Caco-2 (cell line): ENCODE data around the gene MAD2L2. TPM values are rescaled to one million over a fixed set of nuclear protein-coding genes. Genes with fewer than 3 reads are reported as not detected.

Experiments
- BruUV-seq: library from RNA; stranded (reverse); fragments of 400-500 nt; replicated peaks from 2 replicates; lab custom pipeline; 2021; lab: Mats Ljungman, UMichigan
- CTCF ChIA-PET: fragments of 300-600 bp; sonication (Branson Sonifier 250); formaldehyde crosslinking; loops from one replicate; lab custom pipeline; 2022; ENCODE audit warnings: antibody characterized with exemption; lab: Charles Lee
- POLR2A ChIA-PET: fragments of 300-600 bp; sonication (Branson Sonifier 250); formaldehyde crosslinking; loops from one replicate; lab custom pipeline; 2022; ENCODE audit warnings: antibody characterized with exemption; lab: Charles Lee
- DNase-seq, 2 experiments: peaks; one replicate each; pipeline versions ENCODE4 v3.0.0 to v3.0.0-alpha.2; 2020 to 2022
- H3K27me3 ChIP-seq: replicated peaks from 2 replicates; pipeline ENCODE4 v1.6.0; 2011; ENCODE audit warnings: low read length; ENCODE audit not compliant: control insufficient read depth, insufficient read depth
- H3K36me3 ChIP-seq: 2 replicates; pipeline ENCODE4 v1.5.1; 2011; ENCODE audit warnings: low read length; ENCODE audit not compliant: control insufficient read depth, insufficient read depth
- H3K4me1 ChIP-seq: fragments of 250-450 bp; sonication (Bioruptor Pico); 2 replicates; pipeline ENCODE4 v1.5.1; 2020; ENCODE audit warnings: mild to moderate bottlenecking
- H3K4me3 ChIP-seq: 2 replicates; pipeline ENCODE4 v1.5.1; 2011; ENCODE audit warnings: low read depth, mild to moderate bottlenecking, control low read depth, low read length
- H3K9me3 ChIP-seq: fragments of 250-450 bp; sonication (Bioruptor Pico); 2 replicates; pipeline ENCODE4 v1.5.1; 2020; ENCODE audit warnings: mild to moderate bottlenecking, moderate library complexity
- H3K27ac Mint-ChIP-seq: one replicate; pipeline ENCODE4 v1.8.0; 2022; ENCODE audit warnings: mixed read lengths; ENCODE audit not compliant: unreplicated experiment
- H3K27me3 Mint-ChIP-seq: one replicate; pipeline ENCODE4 v1.8.0; 2022; ENCODE audit warnings: mixed read lengths; ENCODE audit not compliant: insufficient read depth, unreplicated experiment
- H3K36me3 Mint-ChIP-seq: one replicate; pipeline ENCODE4 v1.8.0; 2022; ENCODE audit warnings: mild to moderate bottlenecking, mixed read lengths; ENCODE audit not compliant: insufficient read depth, unreplicated experiment
- H3K4me1 Mint-ChIP-seq: one replicate; pipeline ENCODE4 v1.8.0; 2022; ENCODE audit warnings: low read depth, mixed read lengths; ENCODE audit not compliant: unreplicated experiment
- H3K4me3 Mint-ChIP-seq: one replicate; pipeline ENCODE4 v1.8.0; 2022; ENCODE audit warnings: mild to moderate bottlenecking, moderate library complexity, mixed read lengths; ENCODE audit not compliant: unreplicated experiment
- H3K9me3 Mint-ChIP-seq: one replicate; pipeline ENCODE4 v1.8.0; 2022; ENCODE audit warnings: mixed read lengths; ENCODE audit not compliant: unreplicated experiment
- intact Hi-C: fragments of 100-400 bp; cut with micrococcal nuclease; formaldehyde crosslinking; loops from one replicate; pipeline ENCODE4 v1.10.0; 2022; ENCODE audit not compliant: unreplicated experiment
- total RNA-seq: library from RNA; stranded (reverse); gene quantifications from 2 replicates; pipeline ENCODE4 v1.2.3, GENCODE V29; 2022
- TF ChIP-seq, protein P1 (sequence below), 2 experiments: fragments of 200-600 bp in 1 of 2; IDR thresholded peaks; 1 replicate in 1 of 2; 2 replicates in 1 of 2; pipeline versions ENCODE4 v1.5.1 to v1.8.0; 2011 to 2022; ENCODE audit warnings: antibody characterized with exemption in 1 of 2, control low read depth in 1 of 2, inconsistent platforms in 1 of 2, low read depth in 1 of 2, low read length in 1 of 2, mild to moderate bottlenecking in 1 of 2, moderate library complexity in 1 of 2; ENCODE audit not compliant: insufficient read depth in 1 of 2, severe bottlenecking in 1 of 2, unreplicated experiment in 1 of 2

Gene MAD2L2
- total RNA-seq, 1 experiment from 2014 or later: 49.9 TPM

DNA sequence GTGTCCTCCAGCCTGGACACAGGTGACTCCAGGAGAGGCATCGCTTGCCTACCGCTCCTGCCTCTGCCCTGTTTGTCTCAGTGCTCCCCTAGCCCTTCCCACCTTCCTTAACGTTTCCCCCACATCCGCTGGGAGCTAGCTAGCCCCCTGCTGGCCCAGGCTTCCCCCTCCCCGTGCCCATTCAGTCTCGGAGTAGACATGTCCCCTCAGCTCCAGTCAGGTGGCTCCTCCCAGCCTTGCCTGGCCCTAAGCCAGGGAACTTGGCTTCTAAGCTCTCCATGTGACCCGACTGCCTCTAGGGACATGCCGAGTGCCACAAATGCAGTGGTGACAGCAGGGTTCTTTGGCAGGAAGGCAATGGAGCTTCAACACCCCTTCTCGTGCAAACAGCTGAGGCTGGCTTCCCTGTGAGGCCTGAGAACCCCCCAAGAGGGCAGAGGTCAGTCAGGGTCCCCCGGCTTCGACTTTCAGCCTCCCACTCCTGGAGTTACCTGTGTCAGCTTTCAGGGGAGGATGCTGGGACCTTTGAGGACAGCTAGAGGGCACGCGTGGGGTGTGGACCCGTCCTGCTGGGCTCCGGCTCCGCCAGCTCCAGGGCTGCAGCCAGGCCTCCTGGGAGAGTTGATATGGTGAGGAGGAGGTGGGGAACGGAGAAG is 26.8 kb upstream of the MAD2L2 start:
- H3K4me3 Mint-ChIP-seq: no peak overlapping the region
- H3K36me3 Mint-ChIP-seq: no peaks in the 10 kb centered on the region
- Histone ChIP-seq H3K9me3 (no peaks in the 10 kb centered on the region), H3K27me3 (no peaks in the 10 kb centered on the region; the same call in none of the 2 replicates), H3K4me3 (no peak overlapping the region), H3K4me1 (no peaks in the 10 kb centered on the region), H3K36me3 (no peaks in the 10 kb centered on the region)
- ChIA-PET CTCF (interaction anchor here (1.3 to 1.8 kb wide), 2 partner anchors 11 to 44 kb away, joined by 3 to 9 read pairs; partner anchors contain the start of gene FBXO6), POLR2A (no interaction called here)
- TF ChIP-seq, protein P1, sequence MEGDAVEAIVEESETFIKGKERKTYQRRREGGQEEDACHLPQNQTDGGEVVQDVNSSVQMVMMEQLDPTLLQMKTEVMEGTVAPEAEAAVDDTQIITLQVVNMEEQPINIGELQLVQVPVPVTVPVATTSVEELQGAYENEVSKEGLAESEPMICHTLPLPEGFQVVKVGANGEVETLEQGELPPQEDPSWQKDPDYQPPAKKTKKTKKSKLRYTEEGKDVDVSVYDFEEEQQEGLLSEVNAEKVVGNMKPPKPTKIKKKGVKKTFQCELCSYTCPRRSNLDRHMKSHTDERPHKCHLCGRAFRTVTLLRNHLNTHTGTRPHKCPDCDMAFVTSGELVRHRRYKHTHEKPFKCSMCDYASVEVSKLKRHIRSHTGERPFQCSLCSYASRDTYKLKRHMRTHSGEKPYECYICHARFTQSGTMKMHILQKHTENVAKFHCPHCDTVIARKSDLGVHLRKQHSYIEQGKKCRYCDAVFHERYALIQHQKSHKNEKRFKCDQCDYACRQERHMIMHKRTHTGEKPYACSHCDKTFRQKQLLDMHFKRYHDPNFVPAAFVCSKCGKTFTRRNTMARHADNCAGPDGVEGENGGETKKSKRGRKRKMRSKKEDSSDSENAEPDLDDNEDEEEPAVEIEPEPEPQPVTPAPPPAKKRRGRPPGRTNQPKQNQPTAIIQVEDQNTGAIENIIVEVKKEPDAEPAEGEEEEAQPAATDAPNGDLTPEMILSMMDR (IDR thresholded peaks at IDR 0.05; ENCODE audit: insufficient read depth in 1 of 2, low read depth in 1 of 2, low read length in 1 of 2, severe bottlenecking in 1 of 2, unreplicated experiment in 1 of 2): no peak
- no peak overlapping the region for H3K27ac Mint-ChIP-seq
- H3K4me1 Mint-ChIP-seq: peaks cover 4% of the 10 kb centered on the region
- no TSS peak for BruUV-seq
- no peaks in the 10 kb centered on the region for H3K9me3 Mint-ChIP-seq
- intact Hi-C loops: no loop called here
- H3K27me3 Mint-ChIP-seq: peaks cover 4% of the 10 kb centered on the region
- no peak for DNase-seq

DNA sequence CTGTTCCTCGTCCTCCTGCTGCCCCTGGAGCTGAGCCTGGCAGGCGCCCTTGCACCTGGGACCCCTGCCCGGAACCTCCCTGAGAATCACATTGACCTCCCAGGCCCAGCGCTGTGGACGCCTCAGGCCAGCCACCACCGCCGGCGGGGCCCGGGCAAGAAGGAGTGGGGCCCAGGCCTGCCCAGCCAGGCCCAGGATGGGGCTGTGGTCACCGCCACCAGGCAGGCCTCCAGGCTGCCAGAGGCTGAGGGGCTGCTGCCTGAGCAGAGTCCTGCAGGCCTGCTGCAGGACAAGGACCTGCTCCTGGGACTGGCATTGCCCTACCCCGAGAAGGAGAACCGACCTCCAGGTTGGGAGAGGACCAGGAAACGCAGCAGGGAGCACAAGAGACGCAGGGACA is 25.3 kb upstream of the MAD2L2 start:
- H3K27ac Mint-ChIP-seq: no peak overlapping the region
- H3K27me3 Mint-ChIP-seq: peaks cover 4% of the 10 kb centered on the region
- Histone ChIP-seq H3K9me3 (no peaks in the 10 kb centered on the region), H3K4me1 (no peaks in the 10 kb centered on the region), H3K4me3 (no peak overlapping the region), H3K36me3 (no peaks in the 10 kb centered on the region), H3K27me3 (no peaks in the 10 kb centered on the region; the same call in none of the 2 replicates)
- no peaks in the 10 kb centered on the region for H3K9me3 Mint-ChIP-seq
- H3K4me1 Mint-ChIP-seq: peaks cover 4% of the 10 kb centered on the region
- no peak for DNase-seq
- ChIA-PET CTCF (no interaction called here), POLR2A (no interaction called here)
- no peak overlapping the region for H3K4me3 Mint-ChIP-seq
- TF ChIP-seq, protein P1 (IDR thresholded peaks at IDR 0.05; ENCODE audit: insufficient read depth in 1 of 2, low read depth in 1 of 2, low read length in 1 of 2, severe bottlenecking in 1 of 2, unreplicated experiment in 1 of 2): no peak
- intact Hi-C loops: no loop called here
- H3K36me3 Mint-ChIP-seq: no peaks in the 10 kb centered on the region
- BruUV-seq: no TSS peak

DNA sequence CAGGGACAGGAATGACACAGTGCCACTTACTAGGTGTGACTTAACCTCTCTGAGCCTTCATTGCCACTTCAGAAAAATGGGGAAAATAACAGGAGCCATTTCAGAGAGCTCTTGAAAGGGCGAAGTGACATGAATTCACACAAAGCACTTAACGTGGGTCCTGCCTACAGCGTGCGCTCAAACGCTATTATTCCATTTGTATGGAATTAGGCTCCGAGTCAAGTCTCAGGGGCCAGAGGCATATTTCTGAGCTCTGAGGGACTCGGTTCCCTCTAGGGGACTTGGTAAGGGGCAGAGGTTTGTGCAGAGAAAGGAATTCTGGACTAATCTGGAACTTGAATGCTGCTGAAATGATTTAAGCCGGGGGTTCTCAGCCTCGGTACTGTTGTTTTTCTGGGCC is 24.6 kb upstream of the MAD2L2 start:
- DNase-seq: no peak
- Histone ChIP-seq H3K9me3 (no peaks in the 10 kb centered on the region), H3K4me1 (no peaks in the 10 kb centered on the region), H3K36me3 (no peaks in the 10 kb centered on the region), H3K27me3 (no peaks in the 10 kb centered on the region; the same call in none of the 2 replicates), H3K4me3 (no peak overlapping the region)
- Mint-ChIP-seq H3K27ac (no peak overlapping the region), H3K36me3 (no peaks in the 10 kb centered on the region), H3K27me3 (peaks cover 4% of the 10 kb centered on the region), H3K4me1 (peaks cover 4% of the 10 kb centered on the region), H3K4me3 (no peak overlapping the region), H3K9me3 (no peaks in the 10 kb centered on the region)
- BruUV-seq: no TSS peak
- intact Hi-C loops: no loop called here
- ChIA-PET POLR2A (no interaction called here), CTCF (no interaction called here)
- TF ChIP-seq, protein P1 (IDR thresholded peaks at IDR 0.05; ENCODE audit: insufficient read depth in 1 of 2, low read depth in 1 of 2, low read length in 1 of 2, severe bottlenecking in 1 of 2, unreplicated experiment in 1 of 2): no peak
